ENCODE results near the gene SP2. TPM values are rescaled to one million over a fixed set of nuclear protein-coding genes. Genes with fewer than 3 reads are reported as not detected.
"Not testable (repeated sequence)": the region's sequence is repeated elsewhere in the genome, so short reads cannot be mapped to it uniquely, and the experiment has no call there.

SP2 gene
- total RNA-seq, 1 donor from 2014 or later = 16.9 TPM

DNA sequence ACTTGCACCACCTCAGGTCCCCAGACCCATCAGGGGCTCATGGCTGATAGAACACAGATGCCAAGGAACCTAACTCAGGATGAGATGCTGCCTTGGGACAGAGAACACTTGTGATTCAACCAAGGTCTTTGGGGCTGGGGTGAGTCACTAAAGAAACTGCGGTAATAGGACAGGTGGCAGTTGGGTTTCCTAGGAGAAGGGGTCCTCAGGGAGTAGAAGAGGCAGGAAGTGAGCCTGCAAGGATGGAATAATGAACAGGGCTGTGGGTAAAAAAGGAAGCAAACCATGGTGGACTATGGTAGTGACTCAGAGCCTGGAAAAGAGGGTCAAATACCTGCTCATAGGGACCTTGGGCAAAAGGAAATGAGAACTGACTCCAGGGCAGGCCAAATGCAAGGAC, 38.8 kb downstream of the SP2 start:
- no peaks in the 10 kb centered on the region for H3K36me3 Mint-ChIP-seq
- DNase-seq (ENCODE audit: extremely low spot score, unreplicated experiment) = no peak
- TF ChIP-seq, protein P1, sequence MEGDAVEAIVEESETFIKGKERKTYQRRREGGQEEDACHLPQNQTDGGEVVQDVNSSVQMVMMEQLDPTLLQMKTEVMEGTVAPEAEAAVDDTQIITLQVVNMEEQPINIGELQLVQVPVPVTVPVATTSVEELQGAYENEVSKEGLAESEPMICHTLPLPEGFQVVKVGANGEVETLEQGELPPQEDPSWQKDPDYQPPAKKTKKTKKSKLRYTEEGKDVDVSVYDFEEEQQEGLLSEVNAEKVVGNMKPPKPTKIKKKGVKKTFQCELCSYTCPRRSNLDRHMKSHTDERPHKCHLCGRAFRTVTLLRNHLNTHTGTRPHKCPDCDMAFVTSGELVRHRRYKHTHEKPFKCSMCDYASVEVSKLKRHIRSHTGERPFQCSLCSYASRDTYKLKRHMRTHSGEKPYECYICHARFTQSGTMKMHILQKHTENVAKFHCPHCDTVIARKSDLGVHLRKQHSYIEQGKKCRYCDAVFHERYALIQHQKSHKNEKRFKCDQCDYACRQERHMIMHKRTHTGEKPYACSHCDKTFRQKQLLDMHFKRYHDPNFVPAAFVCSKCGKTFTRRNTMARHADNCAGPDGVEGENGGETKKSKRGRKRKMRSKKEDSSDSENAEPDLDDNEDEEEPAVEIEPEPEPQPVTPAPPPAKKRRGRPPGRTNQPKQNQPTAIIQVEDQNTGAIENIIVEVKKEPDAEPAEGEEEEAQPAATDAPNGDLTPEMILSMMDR (conservative IDR thresholded peaks at IDR 0.05) = no peak
- H3K4me1 Mint-ChIP-seq (ENCODE audit: unreplicated experiment) = peaks cover 5% of the 10 kb centered on the region
- H3K27me3 Mint-ChIP-seq = no peaks in the 10 kb centered on the region
- H3K4me3 Mint-ChIP-seq = no peak overlapping the region
- no peak overlapping the region for H3K27ac Mint-ChIP-seq
- H3K9me3 Mint-ChIP-seq = no peaks in the 10 kb centered on the region

DNA sequence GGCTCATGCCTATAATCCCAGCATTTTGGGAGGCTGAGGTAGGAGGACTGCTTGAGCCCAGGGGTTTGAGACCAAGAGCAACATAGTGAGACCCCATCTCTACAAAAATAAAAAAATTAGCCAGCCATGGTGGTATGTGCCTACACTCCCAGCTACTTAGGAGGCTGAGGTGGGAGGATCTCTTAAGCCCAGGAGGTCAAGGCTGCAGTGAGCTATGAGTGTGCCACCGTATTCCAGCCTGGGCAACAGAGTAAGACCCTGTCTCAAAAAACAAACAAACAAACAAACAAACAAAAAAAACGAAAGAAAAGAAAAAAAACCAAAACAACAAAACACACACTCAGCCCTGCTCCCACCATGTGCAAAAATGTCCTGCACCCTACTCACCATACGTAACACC, 39.4 kb downstream of the SP2 start:
- H3K4me1 Mint-ChIP-seq (ENCODE audit: unreplicated experiment); H3K9me3 Mint-ChIP-seq; H3K27ac Mint-ChIP-seq: not testable (repeated sequence)

DNA sequence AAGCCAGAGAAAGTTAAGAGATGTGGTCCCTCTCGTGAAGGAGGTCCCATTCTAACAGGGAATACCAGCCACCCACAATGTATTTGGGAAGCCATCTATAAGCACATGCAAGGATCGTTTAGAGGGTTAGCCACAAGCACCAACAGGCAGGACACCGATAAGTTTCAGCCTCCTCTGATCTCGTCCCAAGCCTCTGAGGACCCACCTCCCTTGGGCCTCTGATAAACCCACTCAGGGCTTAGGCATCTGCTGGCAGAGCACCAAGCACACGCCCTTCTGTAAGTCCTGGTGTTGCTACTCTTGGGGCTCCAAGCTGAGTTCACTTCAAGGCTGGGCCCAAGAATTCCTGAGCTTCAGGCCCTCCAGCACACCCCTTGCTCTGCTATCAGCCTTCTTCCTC, 39.9 kb downstream of the SP2 start:
- no peak overlapping the region for H3K27ac Mint-ChIP-seq
- peaks cover under 1% of the 10 kb centered on the region for H3K27me3 Mint-ChIP-seq
- DNase-seq (ENCODE audit: extremely low spot score, unreplicated experiment) = no peak
- TF ChIP-seq, protein P1 (conservative IDR thresholded peaks at IDR 0.05) = no peak
- H3K4me3 Mint-ChIP-seq = no peak overlapping the region
- peaks cover 6% of the 10 kb centered on the region for H3K4me1 Mint-ChIP-seq (ENCODE audit: unreplicated experiment)
- H3K36me3 Mint-ChIP-seq = no peaks in the 10 kb centered on the region
- peaks cover under 1% of the 10 kb centered on the region for H3K9me3 Mint-ChIP-seq

More for the DNA sequence above, 39.4 kb downstream of the SP2 start:
- H3K36me3 Mint-ChIP-seq; DNase-seq (ENCODE audit: extremely low spot score, unreplicated experiment); H3K4me3 Mint-ChIP-seq; H3K27me3 Mint-ChIP-seq: not testable (repeated sequence)

DNA sequence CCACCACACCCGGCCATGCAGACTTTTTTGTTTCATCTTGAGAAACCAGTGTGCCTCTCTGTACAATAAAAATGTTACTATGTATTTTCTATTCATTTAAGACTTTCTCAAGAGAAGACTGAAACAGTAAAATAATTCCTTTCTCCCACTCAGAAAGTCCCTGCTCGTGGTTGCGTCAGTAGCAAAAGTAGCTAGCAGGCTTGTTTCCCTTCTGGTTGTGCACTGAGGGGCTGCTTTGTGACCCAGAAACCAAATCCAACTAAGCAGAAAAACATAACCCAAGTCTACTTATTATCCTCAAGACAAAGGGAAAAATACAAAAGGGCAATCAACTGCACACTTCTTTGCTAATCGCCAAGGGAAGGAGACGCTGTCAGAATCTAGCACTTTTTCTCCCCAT, 41.9 kb downstream of the SP2 start:
- no peak for DNase-seq (ENCODE audit: extremely low spot score, unreplicated experiment)
- TF ChIP-seq, protein P1 (conservative IDR thresholded peaks at IDR 0.05) = no peak
- Mint-ChIP-seq H3K36me3 (no peaks in the 10 kb centered on the region), H3K9me3 (peaks cover 5% of the 10 kb centered on the region), H3K27ac (no peak overlapping the region), H3K27me3 (peaks cover 5% of the 10 kb centered on the region), H3K4me3 (no peak overlapping the region), H3K4me1 (ENCODE audit: unreplicated experiment) (peaks cover 14% of the 10 kb centered on the region)

- H3K36me3 Mint-ChIP-seq = no peaks in the 10 kb centered on the region
- DNase-seq (ENCODE audit: extremely low spot score, unreplicated experiment) = peak; percentile 80
- H3K4me1 Mint-ChIP-seq (ENCODE audit: unreplicated experiment) = peaks cover 18% of the 10 kb centered on the region
- TF ChIP-seq, protein P1 (conservative IDR thresholded peaks at IDR 0.05) = no peak
- H3K27me3 Mint-ChIP-seq = peaks cover 5% of the 10 kb centered on the region
- peaks cover 5% of the 10 kb centered on the region for H3K9me3 Mint-ChIP-seq
- peak within 1 kb of the TSS; percentile 80 for H3K27ac Mint-ChIP-seq
- H3K4me3 Mint-ChIP-seq = peak within 1 kb of the TSS; percentile 88
Measured at GRCh38 chr17:47941246-47942095, 45.4 kb downstream of the SP2 start, which contains the start of gene PNPO. Gene PNPO (plus strand): TSS chr17:47941571. CDS start chr17:47941676, 105 bp downstream.

DNA sequence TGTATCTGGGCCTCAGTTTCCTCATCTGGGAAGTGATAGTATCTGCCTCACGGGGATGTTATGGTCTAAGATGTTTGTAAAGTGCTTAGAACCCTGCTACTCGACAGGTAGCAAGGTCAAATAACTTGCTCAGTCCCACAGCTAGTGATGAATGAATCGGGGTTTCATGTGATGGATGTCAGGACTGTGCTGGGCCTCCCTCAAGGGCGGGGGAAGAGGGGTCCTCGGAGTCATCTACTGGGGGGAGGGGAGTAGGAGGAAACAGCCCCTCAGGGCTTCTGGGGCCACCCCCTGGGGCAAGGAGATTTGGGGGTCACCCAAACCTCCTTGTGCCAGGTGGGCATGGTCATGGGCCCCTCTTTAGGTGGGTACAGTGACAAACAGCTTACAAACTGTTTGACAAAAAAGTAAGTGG, 46.1 kb downstream of the SP2 start:
- Mint-ChIP-seq H3K27ac (peak overlapping the region; percentile 13), H3K36me3 (no peaks in the 10 kb centered on the region), H3K27me3 (peaks cover 5% of the 10 kb centered on the region), H3K9me3 (peaks cover 5% of the 10 kb centered on the region), H3K4me3 (peak overlapping the region; percentile 88), H3K4me1 (ENCODE audit: unreplicated experiment) (peaks cover 13% of the 10 kb centered on the region)
- DNase-seq (ENCODE audit: extremely low spot score, unreplicated experiment) = no peak
- TF ChIP-seq, protein P1 (conservative IDR thresholded peaks at IDR 0.05) = no peak

Measured in type B pancreatic cell (in vitro differentiated cells).